T-cell (primary cell): ENCODE data around the gene SHC3. TPM values are rescaled to one million over a fixed set of nuclear protein-coding genes. Genes with fewer than 3 reads are reported as not detected.

Experiments used
- ATAC-seq, 4 experiments: fragments of 200-7000 bp in 3 of 4; fragments of 150-1000 bp in 1 of 4; cut with Tn5 transposase; replicated peaks in 1 of 4; 1 replicate in 3 of 4; 2 replicates in 1 of 4; pipeline ENCODE4 v1.10.0; 2021; ENCODE audit warnings: moderate library complexity in 3 of 4, mild to moderate bottlenecking in 2 of 4, moderate number of reproducible peaks in 1 of 4
- CTCF ChIA-PET, 2 donors: fragments of 300-600 bp; sonication (Branson Sonifier 250); formaldehyde crosslinking; loops; one replicate each; lab custom pipeline; 2022; ENCODE audit warnings: antibody characterized with exemption in 2 of 2; lab: Charles Lee
- POLR2A ChIA-PET, 2 donors: fragments of 300-600 bp; sonication (Branson Sonifier 250); formaldehyde crosslinking; loops; one replicate each; lab custom pipeline; 2022; ENCODE audit warnings: antibody characterized with exemption in 2 of 2; lab: Charles Lee
- DNase-seq, 35 experiments: peaks; one replicate each; pipeline versions ENCODE4 v3.0.0 to v3.0.0-alpha.2; 2013 to 2023
- H3K27ac ChIP-seq: one replicate; pipeline ENCODE4 v1.5.1; 2013; ENCODE audit warnings: low read length
- H3K27me3 ChIP-seq, 2 experiments: replicated peaks in 1 of 2; 1 replicate in 1 of 2; 2 replicates in 1 of 2; pipeline versions ENCODE4 v1.6.1 to v1.7.0; 2013; ENCODE audit warnings: low read length in 1 of 2, mixed read lengths in 1 of 2; ENCODE audit not compliant: control insufficient read depth in 2 of 2, insufficient read depth in 2 of 2; ENCODE audit errors: extremely low read depth in 1 of 2
- H3K36me3 ChIP-seq, 2 donors: 1 replicate in 1 of 2; 2 replicates in 1 of 2; pipeline versions ENCODE4 v1.6.1 to v1.7.0; 2013; ENCODE audit warnings: low read length in 1 of 2; ENCODE audit not compliant: control insufficient read depth in 2 of 2, insufficient read depth in 1 of 2; ENCODE audit errors: extremely low read depth in 1 of 2
- H3K4me1 ChIP-seq, 2 experiments: 1 replicate in 1 of 2; 2 replicates in 1 of 2; pipeline versions ENCODE4 v1.6.1 to v1.7.0; 2013; ENCODE audit warnings: low read length in 2 of 2, mixed read lengths in 1 of 2; ENCODE audit not compliant: insufficient read depth in 2 of 2, control insufficient read depth in 1 of 2; ENCODE audit errors: extremely low read depth in 1 of 2
- H3K4me3 ChIP-seq, 2 donors: 1 replicate in 1 of 2; 2 replicates in 1 of 2; pipeline versions ENCODE4 v1.5.1 to v1.7.0; 2013; ENCODE audit warnings: mild to moderate bottlenecking in 2 of 2, low read length in 1 of 2, moderate library complexity in 1 of 2; ENCODE audit not compliant: control insufficient read depth in 1 of 2; ENCODE audit errors: extremely low read depth in 1 of 2
- H3K9me3 ChIP-seq: 2 replicates; pipeline ENCODE4 v1.7.0; 2013
- H3K27ac Mint-ChIP-seq, 2 donors: one replicate each; pipeline ENCODE4 v1.8.0; 2020 to 2021; ENCODE audit warnings: mild to moderate bottlenecking in 2 of 2, mixed read lengths in 2 of 2
- H3K27me3 Mint-ChIP-seq, 2 donors: one replicate each; pipeline ENCODE4 v1.8.0; 2021 to 2022; ENCODE audit warnings: mixed read lengths in 2 of 2
- H3K36me3 Mint-ChIP-seq: one replicate; pipeline ENCODE4 v1.8.0; 2021; ENCODE audit warnings: mixed read lengths
- H3K4me1 Mint-ChIP-seq, 3 donors: one replicate each; pipeline ENCODE4 v1.8.0; 2020 to 2022; ENCODE audit warnings: mixed read lengths in 3 of 3, mild to moderate bottlenecking in 1 of 3
- H3K4me3 Mint-ChIP-seq, 3 donors: one replicate each; pipeline ENCODE4 v1.8.0; 2020 to 2022; ENCODE audit warnings: mild to moderate bottlenecking in 3 of 3, mixed read lengths in 3 of 3, moderate library complexity in 3 of 3
- H3K9me3 Mint-ChIP-seq, 3 donors: one replicate each; pipeline ENCODE4 v1.8.0; 2020 to 2022; ENCODE audit warnings: mixed read lengths in 3 of 3
- WGBS: methylation state at CpG from one replicate; pipeline ENCODE4 v1.1.5; 2013; ENCODE audit warnings: missing lambda C conversion rate; ENCODE audit not compliant: insufficient coverage; 5-methylcytosine and 5-hydroxymethylcytosine counted together
- total RNA-seq, 35 experiments: library from RNA in 6 of 35; stranded (reverse) in 6 of 35; fragments of 120-200 nt in 1 of 35; gene quantifications; one replicate each; pipeline versions ENCODE4 v1.2.1 to v1.2.4 and lab custom pipeline; 2013 to 2026

SHC3 gene
- total RNA-seq, 5 donors from 2014 or later (not counting 1 experiment from before 2014, with no cell fraction given): 0.16 to 0.19 (median 0.18) TPM; not detected in 2

- Histone ChIP-seq H3K36me3 (no peaks in the 10 kb centered on the region), H3K4me1 (no peaks in the 10 kb centered on the region), H3K9me3 (no peaks in the 10 kb centered on the region), H3K27me3 (peaks cover 0 to 24% of the 10 kb centered on the region in 2 experiments), H3K4me3 (no peak overlapping the region), H3K27ac (no peak overlapping the region)
- Mint-ChIP-seq H3K4me1 (no peaks in the 10 kb centered on the region), H3K36me3 (no peaks in the 10 kb centered on the region), H3K27ac (no peak overlapping the region), H3K27me3 (peaks cover 10 to 21% of the 10 kb centered on the region in 2 donors), H3K9me3 (no peaks in the 10 kb centered on the region), H3K4me3 (no peak overlapping the region)
- ATAC-seq: no peak
- DNase-seq: no peak
- ChIA-PET POLR2A (no interaction called here), CTCF (no interaction called here)
- 92% methylated on average over 12 of the region's 12 CpGs for WGBS
Measured at GRCh38 chr9:88973281-88974045, 205.2 kb downstream of the SHC3 start.

- H3K27me3 ChIP-seq: peaks cover 0 to 24% of the 10 kb centered on the region in 2 experiments
- no peaks in the 10 kb centered on the region for H3K9me3 ChIP-seq
- no peak overlapping the region for H3K4me3 ChIP-seq
- no peaks in the 10 kb centered on the region for H3K36me3 ChIP-seq
- no peak overlapping the region for H3K27ac Mint-ChIP-seq
- H3K27me3 Mint-ChIP-seq: peaks cover 9 to 20% of the 10 kb centered on the region in 2 donors
- no peak for ATAC-seq
- no peak overlapping the region for H3K4me3 Mint-ChIP-seq
- 100% methylated on average over 1 of the region's 4 CpGs for WGBS
- H3K27ac ChIP-seq: no peak overlapping the region
- H3K4me1 ChIP-seq: no peaks in the 10 kb centered on the region
- no peaks in the 10 kb centered on the region for H3K9me3 Mint-ChIP-seq
- POLR2A ChIA-PET: no interaction called here
- CTCF ChIA-PET: no interaction called here
- no peak for DNase-seq
- no peaks in the 10 kb centered on the region for H3K36me3 Mint-ChIP-seq
- H3K4me1 Mint-ChIP-seq: no peaks in the 10 kb centered on the region
Measured at GRCh38 chr9:88972401-88972800, 206.2 kb downstream of the SHC3 start.

GRCh38 chr9:88971131-88971960, 207.3 kb downstream of the SHC3 start:
- CTCF ChIA-PET: no interaction called here
- Mint-ChIP-seq H3K27me3 (peaks cover 0 to 11% of the 10 kb centered on the region in 2 donors), H3K36me3 (no peaks in the 10 kb centered on the region), H3K27ac (no peak overlapping the region), H3K4me1 (no peaks in the 10 kb centered on the region), H3K4me3 (no peak overlapping the region), H3K9me3 (no peaks in the 10 kb centered on the region)
- DNase-seq (no peak), ATAC-seq (no peak)
- Histone ChIP-seq H3K4me3 (no peak overlapping the region), H3K27me3 (peaks cover 0 to 26% of the 10 kb centered on the region in 2 experiments), H3K36me3 (no peaks in the 10 kb centered on the region), H3K9me3 (no peaks in the 10 kb centered on the region), H3K4me1 (no peaks in the 10 kb centered on the region), H3K27ac (no peak overlapping the region)
- POLR2A ChIA-PET: no interaction called here
- 93% methylated on average over 19 of the region's 23 CpGs for WGBS

- no peaks in the 10 kb centered on the region for H3K36me3 Mint-ChIP-seq
- Histone ChIP-seq H3K36me3 (no peaks in the 10 kb centered on the region), H3K27ac (no peak overlapping the region), H3K9me3 (no peaks in the 10 kb centered on the region), H3K4me3 (no peak overlapping the region), H3K27me3 (peaks cover 0 to 22% of the 10 kb centered on the region in 2 experiments), H3K4me1 (no peaks in the 10 kb centered on the region)
- no peak overlapping the region for H3K27ac Mint-ChIP-seq
- no peak overlapping the region for H3K4me3 Mint-ChIP-seq
- no peaks in the 10 kb centered on the region for H3K4me1 Mint-ChIP-seq
- DNase-seq: no peak
- ChIA-PET POLR2A (interaction anchor here in 1 of 2 donors (0.6 kb wide), 1 partner anchor 18 kb away, joined by 3 read pairs; no protein-coding TSS in a partner anchor), CTCF (no interaction called here)
- 74% methylated on average over 5 of the region's 8 CpGs for WGBS
- H3K27me3 Mint-ChIP-seq: peaks cover 0 to 11% of the 10 kb centered on the region in 2 donors
- no peaks in the 10 kb centered on the region for H3K9me3 Mint-ChIP-seq
- ATAC-seq: no peak
Measured at GRCh38 chr9:88969646-88970373, 208.8 kb downstream of the SHC3 start.

DNA sequence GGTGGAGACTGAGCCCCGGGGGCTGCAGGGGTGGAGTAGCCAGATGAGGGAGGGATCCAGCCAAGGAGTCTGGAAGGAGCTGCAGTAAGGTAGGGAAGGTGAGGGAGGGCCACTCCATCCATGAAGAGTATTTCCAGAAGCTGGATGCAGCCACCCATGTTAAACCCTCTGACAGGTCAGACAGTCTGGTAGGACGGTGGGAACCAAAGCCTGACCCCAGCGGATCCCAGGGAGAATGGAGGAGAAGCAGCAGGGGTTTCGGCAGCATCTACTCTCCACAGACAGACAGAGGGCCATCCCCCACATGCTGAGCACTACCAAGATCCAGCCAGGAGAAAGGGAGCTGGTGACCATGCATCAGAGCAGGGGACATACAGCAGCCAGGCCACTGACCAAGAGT, 209.8 kb downstream of the SHC3 start:
- peaks cover 0 to 11% of the 10 kb centered on the region in 2 donors for H3K27me3 Mint-ChIP-seq
- no peak overlapping the region for H3K4me3 Mint-ChIP-seq
- H3K36me3 Mint-ChIP-seq: no peaks in the 10 kb centered on the region
- H3K4me1 ChIP-seq: no peaks in the 10 kb centered on the region
- no peak overlapping the region for H3K4me3 ChIP-seq
- H3K9me3 ChIP-seq: no peaks in the 10 kb centered on the region
- peaks cover 0 to 22% of the 10 kb centered on the region in 2 experiments for H3K27me3 ChIP-seq
- H3K36me3 ChIP-seq: no peaks in the 10 kb centered on the region
- no peaks in the 10 kb centered on the region for H3K4me1 Mint-ChIP-seq
- H3K27ac ChIP-seq: no peak overlapping the region
- DNase-seq (no peak), ATAC-seq (no peak)
- H3K27ac Mint-ChIP-seq: no peak overlapping the region
- no peaks in the 10 kb centered on the region for H3K9me3 Mint-ChIP-seq
- POLR2A ChIA-PET: no interaction called here
- 69% methylated on average over 3 of the region's 4 CpGs for WGBS
- CTCF ChIA-PET: no interaction called here
